Parathyroid adenoma (tissue), 2 donors: ENCODE measurements around the gene CCR6.

Source experiments
- H2AFZ ChIP-seq: fragments of 300-600 bp; sonication (generic); one replicate; pipeline ENCODE4 v1.7.0; 2017; ENCODE audit warnings: antibody characterized with exemption, mild to moderate bottlenecking
- H3K27ac ChIP-seq: fragments of 300-600 bp; sonication (generic); one replicate; pipeline ENCODE4 v1.7.0; 2017
- H3K27me3 ChIP-seq: fragments of 300-600 bp; sonication (generic); one replicate; pipeline ENCODE4 v1.7.0; 2017; ENCODE audit warnings: low read length; ENCODE audit not compliant: control insufficient read depth, insufficient read depth
- H3K36me3 ChIP-seq: fragments of 300-600 bp; sonication (generic); one replicate; pipeline ENCODE4 v1.7.0; 2017; ENCODE audit warnings: low read length; ENCODE audit not compliant: control insufficient read depth, insufficient read depth
- H3K4me1 ChIP-seq: fragments of 300-600 bp; sonication (generic); one replicate; pipeline ENCODE4 v1.7.0; 2017; ENCODE audit warnings: control low read depth
- H3K4me2 ChIP-seq: fragments of 300-600 bp; sonication (generic); one replicate; pipeline ENCODE4 v1.7.0; 2017; ENCODE audit warnings: low read length
- H3K4me3 ChIP-seq: fragments of 300-600 bp; sonication (generic); one replicate; pipeline ENCODE4 v1.7.0; 2017; ENCODE audit warnings: low read depth, low read length
- H3K79me2 ChIP-seq: fragments of 300-600 bp; sonication (generic); one replicate; pipeline ENCODE4 v1.7.0; 2017; ENCODE audit warnings: control low read depth
- H3K9ac ChIP-seq: fragments of 300-600 bp; sonication (generic); one replicate; pipeline ENCODE4 v1.7.0; 2017; ENCODE audit warnings: mild to moderate bottlenecking
- H3K9me3 ChIP-seq: fragments of 300-600 bp; sonication (generic); one replicate; pipeline ENCODE4 v1.7.0; 2017; ENCODE audit warnings: low read length; ENCODE audit not compliant: control insufficient read depth
- CTCF ChIP-seq: fragments of 300-600 bp; sonication (generic); IDR thresholded peaks from one replicate; pipeline ENCODE4 v1.7.0; 2017; ENCODE audit warnings: antibody characterized with exemption, mild to moderate bottlenecking
- donor health status: primary hyperparathyroidism.

CCR6 gene

GRCh38 chr6:167091026-167091804, 31.7 kb upstream of the CCR6 start:
- no peak for TF ChIP-seq CTCF
- no peaks in the 10 kb centered on the region for H3K9me3 ChIP-seq
- no peak overlapping the region for H3K9ac ChIP-seq
- H3K27me3 ChIP-seq: no peaks in the 10 kb centered on the region
- H3K4me2 ChIP-seq: no peak overlapping the region
- H3K36me3 ChIP-seq: no peaks in the 10 kb centered on the region
- H3K27ac ChIP-seq: no peak overlapping the region
- H3K79me2 ChIP-seq: no peaks in the 10 kb centered on the region
- H2AFZ ChIP-seq: no peak overlapping the region
- H3K4me3 ChIP-seq: no peak overlapping the region
- no peaks in the 10 kb centered on the region for H3K4me1 ChIP-seq

- Histone ChIP-seq H3K9ac (no peak overlapping the region), H3K27me3 (no peaks in the 10 kb centered on the region), H2AFZ (no peak overlapping the region), H3K4me2 (no peak overlapping the region), H3K27ac (no peak overlapping the region), H3K36me3 (no peaks in the 10 kb centered on the region), H3K9me3 (no peaks in the 10 kb centered on the region), H3K4me1 (no peaks in the 10 kb centered on the region), H3K79me2 (no peaks in the 10 kb centered on the region), H3K4me3 (no peak overlapping the region)
- TF ChIP-seq CTCF: no peak
These were observed 31.1 kb upstream of the CCR6 start for GRCh38 chr6:167091805-167092107.

GRCh38 chr6:167092672-167093339, 30.1 kb upstream of the CCR6 start:
- Histone ChIP-seq H3K36me3 (no peaks in the 10 kb centered on the region), H3K27ac (no peak overlapping the region), H2AFZ (no peak overlapping the region), H3K4me2 (no peak overlapping the region), H3K27me3 (no peaks in the 10 kb centered on the region), H3K79me2 (no peaks in the 10 kb centered on the region), H3K4me1 (no peaks in the 10 kb centered on the region), H3K9me3 (no peaks in the 10 kb centered on the region), H3K9ac (no peak overlapping the region), H3K4me3 (no peak overlapping the region)
- TF ChIP-seq CTCF: no peak

GRCh38 chr6:167093406-167093921, 29.4 kb upstream of the CCR6 start:
- Histone ChIP-seq H3K4me3 (no peak overlapping the region), H3K79me2 (no peaks in the 10 kb centered on the region), H3K27ac (no peak overlapping the region), H3K36me3 (no peaks in the 10 kb centered on the region), H3K27me3 (no peaks in the 10 kb centered on the region), H3K4me1 (no peaks in the 10 kb centered on the region), H3K9ac (no peak overlapping the region), H3K9me3 (no peaks in the 10 kb centered on the region), H2AFZ (no peak overlapping the region), H3K4me2 (no peak overlapping the region)
- TF ChIP-seq CTCF: no peak
